Tibial nerve (tissue), 4 donors: ENCODE results near the gene DCX. TPM values are rescaled to one million over a fixed set of nuclear protein-coding genes. Genes with fewer than 3 reads are reported as not detected.

Source experiments
- DNase-seq, 2 donors: peaks; one replicate each; pipeline ENCODE4 v3.0.0-alpha.2; 2019; ENCODE audit warnings: low spot score in 2 of 2
- H3K27ac ChIP-seq, 4 donors: fragments of 200-600 bp; sonication (generic) in 3 of 4; one replicate each; pipeline ENCODE4 v1.5.1; 2017 to 2019; ENCODE audit warnings: mild to moderate bottlenecking in 1 of 4
- H3K27me3 ChIP-seq, 2 donors: fragments of 200-600 bp; sonication (generic) in 1 of 2; one replicate each; pipeline versions ENCODE4 v1.5.1 to v1.6.0; 2017 to 2019
- H3K36me3 ChIP-seq, 3 donors: fragments of 200-600 bp; sonication (generic); one replicate each; pipeline ENCODE4 v1.5.1; 2018 to 2019
- H3K4me1 ChIP-seq, 4 donors: fragments of 200-600 bp; sonication (generic) in 3 of 4; one replicate each; pipeline ENCODE4 v1.5.1; 2017 to 2019
- H3K4me3 ChIP-seq, 4 donors: fragments of 200-600 bp; sonication (generic) in 3 of 4; one replicate each; pipeline ENCODE4 v1.5.1; 2017 to 2019; ENCODE audit warnings: mild to moderate bottlenecking in 1 of 4, moderate library complexity in 1 of 4
- H3K9me3 ChIP-seq, 4 donors: fragments of 200-600 bp; sonication (generic) in 3 of 4; one replicate each; pipeline ENCODE4 v1.5.1; 2017 to 2019
- CTCF ChIP-seq, 5 experiments: fragments of 200-600 bp in 3 of 5; fragments of 450-650 bp in 2 of 5; sonication (generic) in 3 of 5; IDR thresholded peaks; one replicate each; pipeline ENCODE4 v1.5.1; 2016 to 2019; ENCODE audit warnings: antibody characterized with exemption in 5 of 5, mild to moderate bottlenecking in 3 of 5, moderate library complexity in 2 of 5
- EP300 ChIP-seq, 2 donors: sonication (generic); formaldehyde crosslinking; IDR thresholded peaks; one replicate each; pipeline ENCODE4 v1.6.1; 2017; ENCODE audit warnings: antibody characterized with exemption in 2 of 2, mild to moderate bottlenecking in 1 of 2
- POLR2A ChIP-seq, 2 donors: fragments of 450-650 bp; IDR thresholded peaks; one replicate each; pipeline ENCODE4 v1.6.1; 2017; ENCODE audit warnings: antibody characterized with exemption in 2 of 2, mild to moderate bottlenecking in 2 of 2, moderate library complexity in 2 of 2
- WGBS, 2 donors: methylation state at CpG; one replicate each; pipeline ENCODE4 v1.1.5; 2018; 5-methylcytosine and 5-hydroxymethylcytosine counted together
- total RNA-seq, 4 donors: library from RNA; depleted of rRNA; stranded (reverse); fragments of >200 nt; gene quantifications; one replicate each; pipeline ENCODE4 v1.1.0, GENCODE V29; 2016

Gene DCX
- total RNA-seq, 4 donors from 2014 or later = 0.22 TPM; not detected in 3

- 79 to 96% methylated on average over 3 of the region's 3 CpGs for WGBS, 2 donors
- no peak overlapping the region for H3K27ac ChIP-seq
- no peaks in the 10 kb centered on the region for H3K36me3 ChIP-seq
- TF ChIP-seq POLR2A (IDR thresholded peaks at IDR 0.05) (no peak), CTCF (IDR thresholded peaks at IDR 0.05) (no peak), EP300 (IDR thresholded peaks at IDR 0.05) (no peak)
- H3K27me3 ChIP-seq = peaks cover 0 to 15% of the 10 kb centered on the region in 2 donors
- H3K9me3 ChIP-seq = no peaks in the 10 kb centered on the region
- H3K4me3 ChIP-seq = no peak overlapping the region
- H3K4me1 ChIP-seq = no peaks in the 10 kb centered on the region
- no peak for DNase-seq
These were observed 48.3 kb downstream of the DCX start for GRCh38 chrX:111363741-111364140.

- no peaks in the 10 kb centered on the region for H3K36me3 ChIP-seq
- peaks cover 0 to 19% of the 10 kb centered on the region in 2 donors for H3K27me3 ChIP-seq
- no peak overlapping the region for H3K27ac ChIP-seq
- no peaks in the 10 kb centered on the region for H3K9me3 ChIP-seq
- WGBS, 2 donors = 36 to 52% methylated on average over 1 of the region's 1 CpG
- DNase-seq = no peak
- H3K4me1 ChIP-seq = no peaks in the 10 kb centered on the region
- no peak overlapping the region for H3K4me3 ChIP-seq
- TF ChIP-seq EP300 (IDR thresholded peaks at IDR 0.05) = no peak
- no peak for TF ChIP-seq POLR2A (IDR thresholded peaks at IDR 0.05)
- no peak for TF ChIP-seq CTCF (IDR thresholded peaks at IDR 0.05)
These were observed 50.2 kb downstream of the DCX start for GRCh38 chrX:111361751-111362150.

- TF ChIP-seq POLR2A (IDR thresholded peaks at IDR 0.05) = no peak
- no peak for TF ChIP-seq EP300 (IDR thresholded peaks at IDR 0.05)
- TF ChIP-seq CTCF (IDR thresholded peaks at IDR 0.05) = no peak
- H3K27me3 ChIP-seq = peaks cover 0 to 19% of the 10 kb centered on the region in 2 donors
- no peak overlapping the region for H3K27ac ChIP-seq
- H3K9me3 ChIP-seq = no peaks in the 10 kb centered on the region
- 30 to 39% methylated on average over 3 of the region's 3 CpGs for WGBS, 2 donors
- H3K4me1 ChIP-seq = no peaks in the 10 kb centered on the region
- H3K36me3 ChIP-seq = no peaks in the 10 kb centered on the region
- H3K4me3 ChIP-seq = no peak overlapping the region
- DNase-seq = no peak
These were observed 51.2 kb downstream of the DCX start for GRCh38 chrX:111360839-111361238.

GRCh38 chrX:111355523-111356115 is 56.4 kb downstream of the DCX start:
- WGBS, 2 donors = 45 to 55% methylated on average over 2 of the region's 2 CpGs
- Histone ChIP-seq H3K9me3 (no peaks in the 10 kb centered on the region), H3K27me3 (peaks cover 0 to 10% of the 10 kb centered on the region in 2 donors), H3K36me3 (no peaks in the 10 kb centered on the region), H3K27ac (no peak overlapping the region), H3K4me3 (no peak overlapping the region), H3K4me1 (no peaks in the 10 kb centered on the region)
- TF ChIP-seq CTCF (IDR thresholded peaks at IDR 0.05) (no peak), EP300 (IDR thresholded peaks at IDR 0.05) (no peak), POLR2A (IDR thresholded peaks at IDR 0.05) (no peak)
- DNase-seq = no peak

- Histone ChIP-seq H3K4me3 (no peak overlapping the region), H3K27me3 (peaks cover 0 to 10% of the 10 kb centered on the region in 2 donors), H3K36me3 (no peaks in the 10 kb centered on the region), H3K9me3 (no peaks in the 10 kb centered on the region), H3K4me1 (no peaks in the 10 kb centered on the region), H3K27ac (no peak overlapping the region)
- WGBS, 2 donors = 36 to 38% methylated on average over 1 of the region's 1 CpG
- DNase-seq = no peak
- TF ChIP-seq POLR2A (IDR thresholded peaks at IDR 0.05) (no peak), EP300 (IDR thresholded peaks at IDR 0.05) (no peak), CTCF (IDR thresholded peaks at IDR 0.05) (no peak)
These were observed 57.5 kb downstream of the DCX start for GRCh38 chrX:111354496-111354895.
